HEK293T (cell line): Measurements from ENCODE around the gene SFRP5.

Experiments
- CTCF ChIA-PET: fragments of 350-600 bp; formaldehyde crosslinking; extraction: SDS; loops from one replicate; lab custom pipeline; 2021; ENCODE audit warnings: antibody characterized with exemption, inconsistent platforms; lab: Yijun Ruan, JAX
- POLR2A ChIA-PET: fragments of 350-600 bp; formaldehyde crosslinking; extraction: SDS; loops from one replicate; lab custom pipeline; 2020; ENCODE audit warnings: antibody characterized with exemption, inconsistent platforms; lab: Yijun Ruan, JAX
- DNase-seq: peaks from one replicate; pipeline ENCODE4 v3.0.0; 2012; ENCODE audit warnings: mixed read lengths; ENCODE audit errors: extremely low spot score
- ARNT ChIP-seq: fragments of 450-650 bp; IDR thresholded peaks from 2 replicates; pipeline ENCODE4 v1.6.1; 2017; ENCODE audit warnings: mild to moderate bottlenecking
- BHLHE40 ChIP-seq: fragments of 450-650 bp; IDR thresholded peaks from 2 replicates; pipeline ENCODE4 v1.6.1; 2016; ENCODE audit warnings: mild to moderate bottlenecking, moderate library complexity, borderline replicate concordance
- CTBP1 ChIP-seq: fragments of 450-650 bp; IDR thresholded peaks from 2 replicates; pipeline ENCODE4 v1.6.1; 2016; ENCODE audit warnings: borderline replicate concordance
- ELF4 ChIP-seq: fragments of 450-650 bp; IDR thresholded peaks from 2 replicates; pipeline ENCODE4 v1.6.1; 2017; ENCODE audit warnings: antibody characterized with exemption
- FOXA1 ChIP-seq: fragments of 450-650 bp; IDR thresholded peaks from 2 replicates; pipeline ENCODE4 v1.6.1; 2016; ENCODE audit warnings: mild to moderate bottlenecking
- FOXK2 ChIP-seq: fragments of 450-650 bp; IDR thresholded peaks from 2 replicates; pipeline ENCODE4 v1.6.1; 2016; ENCODE audit warnings: mild to moderate bottlenecking
- FOXM1 ChIP-seq: fragments of 450-650 bp; IDR thresholded peaks from 2 replicates; pipeline ENCODE4 v1.6.1; 2017; ENCODE audit warnings: mild to moderate bottlenecking, borderline replicate concordance
- HDGF ChIP-seq: fragments of 450-650 bp; IDR thresholded peaks from 2 replicates; pipeline ENCODE4 v1.6.1; 2017; ENCODE audit warnings: antibody characterized with exemption, borderline replicate concordance
- L3MBTL2 ChIP-seq: fragments of 450-650 bp; conservative IDR thresholded peaks from 2 replicates; pipeline ENCODE4 v1.6.1; 2016; ENCODE audit warnings: mild to moderate bottlenecking
- LEF1 ChIP-seq: fragments of 450-650 bp; IDR thresholded peaks from 2 replicates; pipeline ENCODE4 v1.6.1; 2017; ENCODE audit warnings: mild to moderate bottlenecking, borderline replicate concordance
- NFRKB ChIP-seq: fragments of 450-650 bp; IDR thresholded peaks from 2 replicates; pipeline ENCODE4 v1.6.1; 2016; ENCODE audit warnings: mild to moderate bottlenecking, moderate library complexity
- PKNOX1 ChIP-seq: fragments of 450-650 bp; IDR thresholded peaks from 2 replicates; pipeline ENCODE4 v1.6.1; 2016
- SP1 ChIP-seq: fragments of 450-650 bp; IDR thresholded peaks from 2 replicates; pipeline ENCODE4 v1.6.1; 2017
- SUZ12 ChIP-seq: fragments of 450-650 bp; IDR thresholded peaks from 2 replicates; pipeline ENCODE4 v1.6.1; 2016; ENCODE audit warnings: mild to moderate bottlenecking
- TARDBP ChIP-seq: fragments of 450-650 bp; IDR thresholded peaks from 2 replicates; pipeline ENCODE4 v1.6.1; 2016
- ZNF384 ChIP-seq: fragments of 450-650 bp; IDR thresholded peaks from 2 replicates; pipeline ENCODE4 v1.6.1; 2016

The SFRP5 gene

GRCh38 chr10:97800474-97800873 lies 28.7 kb upstream of the SFRP5 start:
- TF ChIP-seq HDGF: no peak
- no peak for TF ChIP-seq SUZ12
- TF ChIP-seq SP1: no peak
- TF ChIP-seq PKNOX1: no peak
- TF ChIP-seq ARNT: no peak
- TF ChIP-seq CTBP1: no peak
- TF ChIP-seq FOXK2: no peak
- no peak for TF ChIP-seq ELF4
- TF ChIP-seq L3MBTL2: no peak
- TF ChIP-seq NFRKB: no peak
- no peak for TF ChIP-seq TARDBP
- TF ChIP-seq FOXM1: no peak
- TF ChIP-seq ZNF384: no peak
- no peak for TF ChIP-seq FOXA1
- no peak for TF ChIP-seq BHLHE40
- ChIA-PET POLR2A (no interaction called here), CTCF (no interaction called here)
- no peak for DNase-seq

- ChIA-PET POLR2A (no interaction called here), CTCF (no interaction called here)
- DNase-seq: no peak
- TF ChIP-seq HDGF: no peak
- no peak for TF ChIP-seq ZNF384
- TF ChIP-seq NFRKB: no peak
- TF ChIP-seq CTBP1: no peak
- TF ChIP-seq FOXA1: no peak
- no peak for TF ChIP-seq PKNOX1
These were observed 27.3 kb upstream of the SFRP5 start for GRCh38 chr10:97798958-97799610.

- CTCF ChIA-PET: interaction anchor here (0.6 kb wide), 1 partner anchor 1563 kb away, joined by 4 read pairs; no protein-coding TSS in a partner anchor
- POLR2A ChIA-PET: no interaction called here
- TF ChIP-seq FOXK2 (no peak), FOXM1 (no peak), ZNF384 (no peak), TARDBP (no peak), BHLHE40 (no peak), LEF1 (no peak), SP1 (no peak), NFRKB (no peak), L3MBTL2 (no peak)
- no peak for DNase-seq
These were observed 24.9 kb upstream of the SFRP5 start for GRCh38 chr10:97796651-97797050.

GRCh38 chr10:97795886-97796285 lies 24.1 kb upstream of the SFRP5 start:
- no peak for TF ChIP-seq ELF4
- no peak for TF ChIP-seq L3MBTL2
- TF ChIP-seq BHLHE40: no peak
- TF ChIP-seq NFRKB: no peak
- no peak for TF ChIP-seq HDGF
- TF ChIP-seq CTBP1: no peak
- no peak for TF ChIP-seq TARDBP
- no peak for TF ChIP-seq FOXA1
- no peak for TF ChIP-seq FOXM1
- no peak for TF ChIP-seq SP1
- TF ChIP-seq PKNOX1: no peak
- no peak for TF ChIP-seq ARNT
- no peak for TF ChIP-seq LEF1
- TF ChIP-seq ZNF384: no peak
- TF ChIP-seq SUZ12: no peak
- POLR2A ChIA-PET: no interaction called here
- CTCF ChIA-PET: no interaction called here
- DNase-seq: no peak

GRCh38 chr10:97791824-97792721 lies 20.3 kb upstream of the SFRP5 start:
- ChIA-PET CTCF (interaction anchor here (0.6 to 2.8 kb wide), 19 partner anchors 9 to 260 kb away, joined by 3 to 15 read pairs (median 4); partner anchors contain the start of gene GOLGA7B), POLR2A (no interaction called here)
- TF ChIP-seq HDGF (peak; percentile 66; the same call in 1 of the 2 replicates), ELF4 (no peak)
- DNase-seq: peak; percentile 87

GRCh38 chr10:97789770-97790397 lies 18.1 kb upstream of the SFRP5 start:
- DNase-seq: no peak
- ChIA-PET POLR2A (interaction anchor here (1.5 kb wide), 1 partner anchor 23 kb away, joined by 4 read pairs; no protein-coding TSS in a partner anchor), CTCF (interaction anchor here (2.8 kb wide), 1 partner anchor 79 kb away, joined by 15 read pairs; no protein-coding TSS in a partner anchor)
- TF ChIP-seq HDGF (no peak), ELF4 (no peak), SP1 (no peak), CTBP1 (no peak), FOXK2 (no peak), SUZ12 (no peak), NFRKB (no peak), FOXM1 (no peak), ARNT (no peak)
